Chondrocyte (in vitro differentiated cells): ENCODE data around the gene QSER1. TPM values are rescaled to one million over a fixed set of nuclear protein-coding genes. Genes with fewer than 3 reads are reported as not detected.
"Not testable (repeated sequence)": the region's sequence is repeated elsewhere in the genome, so short reads cannot be mapped to it uniquely, and the experiment has no call there.

Experiments used
- DNase-seq: peaks from one replicate; pipeline ENCODE4 v3.0.0; 2021; ENCODE audit warnings: mixed read lengths, low spot score
- H3K27ac Mint-ChIP-seq: one replicate; pipeline ENCODE4 v1.8.0; 2021; ENCODE audit warnings: mild to moderate bottlenecking, moderate library complexity, mixed read lengths; ENCODE audit not compliant: unreplicated experiment
- H3K27me3 Mint-ChIP-seq: 2 replicates; pipeline ENCODE4 v1.8.0; 2021; ENCODE audit warnings: low read depth, mixed read lengths
- H3K36me3 Mint-ChIP-seq: 2 replicates; pipeline ENCODE4 v1.8.0; 2021; ENCODE audit warnings: low read depth, mixed read lengths
- H3K4me1 Mint-ChIP-seq: 2 replicates; pipeline ENCODE4 v1.8.0; 2021; ENCODE audit warnings: low read depth, mild to moderate bottlenecking, mixed read lengths
- H3K4me3 Mint-ChIP-seq: one replicate; pipeline ENCODE4 v1.8.0; 2021; ENCODE audit warnings: mild to moderate bottlenecking, moderate library complexity, mixed read lengths; ENCODE audit not compliant: unreplicated experiment
- H3K9me3 Mint-ChIP-seq: 2 replicates; pipeline ENCODE4 v1.8.0; 2021; ENCODE audit warnings: low read depth, mixed read lengths
- total RNA-seq: library from RNA; stranded (reverse); gene quantifications from 3 replicates; pipeline ENCODE4 v1.2.1, GENCODE V29; 2021
- TF ChIP-seq, protein P1 (sequence below): fragments of 200-600 bp; sonication (generic); IDR thresholded peaks from 2 replicates; pipeline ENCODE4 v1.5.0; 2021; ENCODE audit warnings: antibody characterized with exemption, mild to moderate bottlenecking, moderate library complexity

Gene QSER1
- total RNA-seq, 1 donor from 2014 or later = 19.9 TPM

DNA sequence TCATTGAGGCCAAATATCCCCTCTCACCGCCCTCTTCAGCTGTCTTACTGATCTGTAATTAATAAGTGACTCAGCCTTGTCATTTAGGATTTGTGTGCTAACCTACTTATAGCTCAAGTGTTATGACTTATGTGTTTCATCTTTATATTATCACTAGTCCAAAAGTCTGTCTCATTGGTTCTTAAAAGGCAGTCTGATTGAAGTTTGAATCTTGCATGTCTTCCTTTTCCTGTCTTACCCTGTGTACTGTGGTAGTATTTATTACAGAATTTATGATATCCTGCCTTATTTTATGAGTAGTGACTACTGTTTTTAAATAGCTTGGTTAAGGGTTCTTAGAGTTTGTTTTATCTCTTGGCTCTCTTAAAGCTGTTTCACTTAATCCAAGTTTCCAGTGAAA, 129.3 kb downstream of the QSER1 start:
- Mint-ChIP-seq H3K4me3 (no peak overlapping the region), H3K27ac (no peak overlapping the region), H3K9me3 (no peaks in the 10 kb centered on the region), H3K27me3 (no peaks in the 10 kb centered on the region), H3K4me1 (peaks cover 2% of the 10 kb centered on the region), H3K36me3 (no peaks in the 10 kb centered on the region)
- TF ChIP-seq, protein P1, sequence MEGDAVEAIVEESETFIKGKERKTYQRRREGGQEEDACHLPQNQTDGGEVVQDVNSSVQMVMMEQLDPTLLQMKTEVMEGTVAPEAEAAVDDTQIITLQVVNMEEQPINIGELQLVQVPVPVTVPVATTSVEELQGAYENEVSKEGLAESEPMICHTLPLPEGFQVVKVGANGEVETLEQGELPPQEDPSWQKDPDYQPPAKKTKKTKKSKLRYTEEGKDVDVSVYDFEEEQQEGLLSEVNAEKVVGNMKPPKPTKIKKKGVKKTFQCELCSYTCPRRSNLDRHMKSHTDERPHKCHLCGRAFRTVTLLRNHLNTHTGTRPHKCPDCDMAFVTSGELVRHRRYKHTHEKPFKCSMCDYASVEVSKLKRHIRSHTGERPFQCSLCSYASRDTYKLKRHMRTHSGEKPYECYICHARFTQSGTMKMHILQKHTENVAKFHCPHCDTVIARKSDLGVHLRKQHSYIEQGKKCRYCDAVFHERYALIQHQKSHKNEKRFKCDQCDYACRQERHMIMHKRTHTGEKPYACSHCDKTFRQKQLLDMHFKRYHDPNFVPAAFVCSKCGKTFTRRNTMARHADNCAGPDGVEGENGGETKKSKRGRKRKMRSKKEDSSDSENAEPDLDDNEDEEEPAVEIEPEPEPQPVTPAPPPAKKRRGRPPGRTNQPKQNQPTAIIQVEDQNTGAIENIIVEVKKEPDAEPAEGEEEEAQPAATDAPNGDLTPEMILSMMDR = no peak
- DNase-seq = no peak

DNA sequence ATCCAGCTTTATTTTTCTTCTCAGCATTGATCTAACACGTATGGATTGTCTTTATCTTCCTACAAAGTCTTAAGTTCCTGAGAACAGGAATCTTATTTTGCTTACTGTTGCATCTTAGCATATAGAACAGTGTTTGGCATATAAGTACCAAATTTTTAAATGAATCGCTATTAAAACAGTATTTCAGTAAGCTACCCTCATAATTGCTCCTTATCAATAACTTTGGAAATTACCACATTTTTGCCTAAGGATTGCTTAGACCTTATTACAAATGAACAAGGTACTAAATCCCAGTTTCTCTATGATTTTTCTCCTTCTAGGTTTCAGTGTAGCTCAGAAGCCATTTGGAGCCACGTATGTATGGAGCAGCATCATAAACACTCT, 132.7 kb downstream of the QSER1 start:
- no peak overlapping the region for H3K27ac Mint-ChIP-seq
- no peaks in the 10 kb centered on the region for H3K36me3 Mint-ChIP-seq
- no peak for DNase-seq
- H3K4me1 Mint-ChIP-seq = no peaks in the 10 kb centered on the region
- TF ChIP-seq, protein P1 = no peak
- no peaks in the 10 kb centered on the region for H3K9me3 Mint-ChIP-seq
- no peak overlapping the region for H3K4me3 Mint-ChIP-seq
- no peaks in the 10 kb centered on the region for H3K27me3 Mint-ChIP-seq

DNA sequence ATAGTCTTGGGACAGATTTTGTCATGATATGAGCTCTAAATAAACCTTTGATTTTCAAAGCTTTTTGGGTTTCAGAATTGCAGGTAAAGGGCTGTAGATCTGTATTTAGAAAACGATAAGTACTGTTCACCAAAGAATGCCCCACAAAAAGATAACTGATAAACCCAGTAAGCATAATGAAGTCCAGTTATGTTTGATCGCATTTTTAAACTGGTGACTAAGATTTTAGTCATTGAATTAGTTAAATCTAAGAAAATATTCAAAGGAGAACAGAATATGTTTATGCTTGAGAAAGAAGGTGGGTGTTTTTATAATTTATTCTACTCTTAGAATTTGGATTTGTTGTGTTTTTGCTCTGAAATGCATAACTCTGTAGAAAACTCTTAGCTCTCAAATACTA, 134.6 kb downstream of the QSER1 start:
- no peak overlapping the region for H3K4me3 Mint-ChIP-seq
- no peaks in the 10 kb centered on the region for H3K9me3 Mint-ChIP-seq
- TF ChIP-seq, protein P1 = no peak
- peaks cover 2% of the 10 kb centered on the region for H3K36me3 Mint-ChIP-seq
- H3K27ac Mint-ChIP-seq = no peak overlapping the region
- no peak for DNase-seq
- no peaks in the 10 kb centered on the region for H3K4me1 Mint-ChIP-seq
- no peaks in the 10 kb centered on the region for H3K27me3 Mint-ChIP-seq

DNA sequence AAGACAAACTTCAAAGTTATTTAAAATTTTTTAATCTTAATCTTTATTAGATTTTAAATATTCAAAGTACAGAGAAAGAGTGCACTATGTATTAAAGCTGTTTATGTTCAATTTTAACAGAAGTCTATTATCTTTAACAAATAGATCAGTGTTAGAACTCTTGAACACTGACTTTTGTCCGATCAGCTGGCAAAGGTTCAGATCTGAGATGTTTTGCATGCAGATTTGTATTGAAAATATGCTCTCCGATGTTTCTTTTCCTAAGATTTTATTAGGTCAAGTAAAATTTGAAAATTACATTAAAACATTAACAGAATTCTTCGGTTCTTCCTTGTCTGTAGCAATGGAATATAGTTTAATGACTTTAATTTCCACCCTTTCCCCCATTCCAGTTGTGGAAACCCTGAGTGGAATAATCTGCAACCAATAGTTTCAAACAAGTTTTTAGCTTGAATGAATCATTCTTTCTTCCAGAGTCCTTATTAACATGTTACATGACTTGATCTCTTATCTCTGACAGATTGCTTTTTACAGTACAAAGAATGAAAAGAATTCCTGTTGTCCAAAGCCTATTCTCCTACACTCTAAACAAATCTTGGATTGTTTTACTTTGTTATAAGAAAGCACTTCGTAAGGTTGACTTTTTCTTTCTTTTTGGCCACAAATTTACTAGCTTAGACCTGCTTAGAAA, 135.4 kb downstream of the QSER1 start:
- Mint-ChIP-seq H3K4me1 (no peaks in the 10 kb centered on the region), H3K27ac (no peak overlapping the region), H3K9me3 (no peaks in the 10 kb centered on the region), H3K27me3 (no peaks in the 10 kb centered on the region), H3K4me3 (no peak overlapping the region), H3K36me3 (peaks cover 2% of the 10 kb centered on the region)
- DNase-seq = no peak
- TF ChIP-seq, protein P1 = no peak

DNA sequence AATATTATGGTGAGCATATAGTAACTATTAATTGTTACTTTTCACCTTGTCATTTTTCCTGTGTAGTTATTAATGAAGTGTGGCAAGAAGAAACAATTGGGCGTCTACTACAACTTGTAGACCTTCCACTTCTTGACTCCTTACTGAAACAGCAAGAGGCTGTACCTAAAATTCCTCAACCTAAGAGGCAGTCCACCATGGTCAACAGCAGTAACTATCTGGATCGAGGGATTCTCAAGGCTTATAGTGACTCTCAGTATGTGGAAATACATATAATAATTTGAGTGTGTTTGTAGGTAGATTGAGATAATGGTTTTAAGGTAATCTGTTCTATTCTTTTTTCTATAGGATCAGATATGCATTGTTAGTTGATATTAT, 135.9 kb downstream of the QSER1 start:
- Mint-ChIP-seq H3K9me3 (no peaks in the 10 kb centered on the region), H3K36me3 (peaks cover 2% of the 10 kb centered on the region), H3K4me1 (no peaks in the 10 kb centered on the region), H3K4me3 (no peak overlapping the region), H3K27ac (no peak overlapping the region), H3K27me3 (no peaks in the 10 kb centered on the region)
- DNase-seq = no peak
- TF ChIP-seq, protein P1 = no peak

DNA sequence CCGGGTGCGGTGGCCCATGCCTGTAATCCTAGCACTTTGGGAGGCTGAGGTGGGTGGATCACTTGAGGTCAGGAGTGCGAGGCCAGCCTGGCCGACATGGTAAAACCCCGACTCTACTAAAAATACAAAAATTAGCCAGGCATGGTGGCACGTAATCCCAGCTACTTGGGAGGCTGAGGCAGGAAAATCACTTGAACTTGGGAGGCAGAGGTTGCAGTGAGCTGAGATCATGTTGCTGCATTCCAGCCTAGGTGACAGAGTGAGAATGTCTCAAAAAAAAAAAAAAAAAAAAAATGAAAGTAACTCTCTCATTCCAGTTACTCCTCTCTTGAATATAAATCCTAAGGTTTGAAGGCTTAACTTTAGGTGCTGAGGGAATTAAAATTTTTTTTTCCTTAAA, 136.6 kb downstream of the QSER1 start:
- not testable (repeated sequence) for H3K4me1 Mint-ChIP-seq, H3K36me3 Mint-ChIP-seq, H3K27ac Mint-ChIP-seq, H3K9me3 Mint-ChIP-seq, H3K4me3 Mint-ChIP-seq, H3K27me3 Mint-ChIP-seq, DNase-seq
